Fibroblast of villous mesenchyme (primary cell): ENCODE measurements around the gene KLRC2. TPM values are rescaled to one million over a fixed set of nuclear protein-coding genes. Genes with fewer than 3 reads are reported as not detected.

Experiments
- DNase-seq: peaks from one replicate; pipeline ENCODE4 v3.0.0-alpha.2; 2010; ENCODE audit warnings: low read depth
- H3K4me3 ChIP-seq: 2 replicates; pipeline ENCODE4 v1.5.1; 2011; ENCODE audit warnings: low read depth, mild to moderate bottlenecking, low read length
- total RNA-seq: library from RNA; depleted of rRNA; stranded (reverse); fragments of >200 nt; gene quantifications from 2 replicates; pipeline ENCODE4 v1.2.3, GENCODE V29; 2012
- TF ChIP-seq, protein P1 (sequence below): IDR thresholded peaks from 2 replicates; pipeline ENCODE4 v1.5.1; 2012; ENCODE audit warnings: low read depth, mild to moderate bottlenecking, low read length; ENCODE audit not compliant: insufficient read depth

The KLRC2 gene
- total RNA-seq, 1 donor, result not detected

DNA sequence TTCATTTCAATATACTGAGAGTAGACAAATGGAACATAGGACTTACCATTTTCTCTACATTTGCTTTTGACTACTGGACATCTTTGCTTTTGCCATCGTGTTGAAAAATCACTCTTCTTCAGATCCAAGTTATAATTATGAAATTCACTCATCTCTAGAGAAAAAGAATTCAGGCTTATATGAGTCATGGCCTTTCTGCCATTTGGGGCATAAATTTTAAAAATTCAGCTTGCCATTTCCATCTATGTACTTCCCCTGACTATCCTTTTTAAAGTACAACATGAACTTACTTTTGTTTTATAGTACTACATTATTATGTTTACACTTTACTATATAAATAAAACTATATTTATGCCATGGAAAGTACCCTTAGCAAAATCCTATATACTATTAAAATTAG is 49.0 kb downstream of the KLRC2 start:
- no peak overlapping the region for H3K4me3 ChIP-seq
- no peak for DNase-seq
- TF ChIP-seq, protein P1, sequence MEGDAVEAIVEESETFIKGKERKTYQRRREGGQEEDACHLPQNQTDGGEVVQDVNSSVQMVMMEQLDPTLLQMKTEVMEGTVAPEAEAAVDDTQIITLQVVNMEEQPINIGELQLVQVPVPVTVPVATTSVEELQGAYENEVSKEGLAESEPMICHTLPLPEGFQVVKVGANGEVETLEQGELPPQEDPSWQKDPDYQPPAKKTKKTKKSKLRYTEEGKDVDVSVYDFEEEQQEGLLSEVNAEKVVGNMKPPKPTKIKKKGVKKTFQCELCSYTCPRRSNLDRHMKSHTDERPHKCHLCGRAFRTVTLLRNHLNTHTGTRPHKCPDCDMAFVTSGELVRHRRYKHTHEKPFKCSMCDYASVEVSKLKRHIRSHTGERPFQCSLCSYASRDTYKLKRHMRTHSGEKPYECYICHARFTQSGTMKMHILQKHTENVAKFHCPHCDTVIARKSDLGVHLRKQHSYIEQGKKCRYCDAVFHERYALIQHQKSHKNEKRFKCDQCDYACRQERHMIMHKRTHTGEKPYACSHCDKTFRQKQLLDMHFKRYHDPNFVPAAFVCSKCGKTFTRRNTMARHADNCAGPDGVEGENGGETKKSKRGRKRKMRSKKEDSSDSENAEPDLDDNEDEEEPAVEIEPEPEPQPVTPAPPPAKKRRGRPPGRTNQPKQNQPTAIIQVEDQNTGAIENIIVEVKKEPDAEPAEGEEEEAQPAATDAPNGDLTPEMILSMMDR, result no peak

- DNase-seq, result peak; percentile 89
- no peak overlapping the region for H3K4me3 ChIP-seq
- TF ChIP-seq, protein P1, result no peak
These were observed 50.6 kb downstream of the KLRC2 start for GRCh38 chr12:10385166-10385613.

DNA sequence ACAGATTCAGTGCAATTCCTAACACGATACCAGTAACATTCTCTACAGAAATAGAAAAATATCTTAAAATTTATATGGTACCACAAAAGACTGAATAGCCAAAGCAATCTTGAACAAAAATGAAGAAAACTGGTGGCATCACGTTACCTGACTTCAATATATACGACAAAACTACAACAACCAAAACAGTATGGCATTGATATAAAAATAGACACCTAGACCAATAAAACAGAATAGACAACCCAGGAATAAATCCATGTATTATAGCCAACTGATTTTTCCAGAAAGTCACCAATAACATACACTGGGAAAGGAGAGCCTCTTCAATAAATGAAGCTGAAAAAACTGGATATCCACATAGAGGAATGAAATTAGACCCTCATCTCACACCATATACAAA is 51.6 kb downstream of the KLRC2 start:
- H3K4me3 ChIP-seq, result no peak overlapping the region
- DNase-seq, result no peak
- TF ChIP-seq, protein P1, result no peak

DNA sequence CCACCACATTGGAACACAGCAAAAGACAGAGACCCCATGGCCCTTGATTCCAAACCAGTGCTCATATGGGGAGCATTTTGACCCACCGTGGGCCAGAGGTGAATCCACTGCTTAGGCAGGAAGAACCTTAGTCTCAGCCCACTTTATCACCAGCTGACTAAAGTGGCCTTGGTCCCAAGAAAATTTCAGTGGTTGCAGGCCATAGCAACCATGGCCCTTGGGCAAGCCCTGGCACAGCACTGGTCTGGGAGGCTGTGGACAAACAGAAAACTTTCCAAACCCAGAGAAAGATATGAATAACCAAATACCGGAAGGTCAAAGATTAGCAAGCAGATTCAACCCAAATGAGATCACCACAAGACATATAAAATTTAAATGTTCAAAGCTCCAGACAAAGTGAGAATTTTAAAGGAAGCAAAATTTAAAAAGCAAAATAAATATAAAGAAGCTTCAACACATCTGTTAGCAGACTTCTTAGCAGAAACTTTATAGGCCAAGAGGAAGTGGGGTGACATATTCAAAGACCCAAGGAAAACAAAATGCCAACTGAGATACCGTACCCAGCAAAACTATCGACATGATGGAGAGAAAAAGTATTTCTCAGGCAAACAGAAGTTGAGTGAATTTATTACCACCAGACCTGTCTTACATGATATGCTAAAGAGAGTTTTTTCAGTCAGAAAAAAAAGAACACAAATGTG is 53.7 kb downstream of the KLRC2 start:
- DNase-seq, result no peak
- H3K4me3 ChIP-seq, result no peak overlapping the region
- TF ChIP-seq, protein P1, result no peak

Other genes starting within 250 kb of the KLRC2 start
- 61.2 and 131 TPM in 2 replicates for gene GABARAPL1, start 223.1 kb downstream of the KLRC2 start, total RNA-seq
- under 0.01 and 0.86 TPM in 2 replicates for gene KLRD1, start 128.1 kb downstream of the KLRC2 start, total RNA-seq
- gene KLRK1, start 46.0 kb downstream of the KLRC2 start, total RNA-seq, result not detected in 2 replicates
- not detected in 2 replicates for gene KLRC4, start 26.3 kb downstream of the KLRC2 start, total RNA-seq
- not detected in 2 replicates for gene KLRC3, start 15.4 kb downstream of the KLRC2 start, total RNA-seq
- not detected in 2 replicates for gene KLRC1, start 17.4 kb upstream of the KLRC2 start, total RNA-seq
- 3.5 and 9.5 TPM in 2 replicates for gene EIF2S3B, start 69.9 kb upstream of the KLRC2 start, total RNA-seq
- 19.3 and 20.3 TPM in 2 replicates for gene MAGOHB, start 177.6 kb upstream of the KLRC2 start, total RNA-seq
- under 0.01 and 0.86 TPM in 2 replicates for gene STYK1, start 238.0 kb upstream of the KLRC2 start, total RNA-seq